SK-N-SH treated with all-trans-retinoic acid at 6 μM for 48 hours (cell line): ENCODE data around the gene LMF2.

Source experiments
- ATAC-seq: fragments of 200-7000 bp; cut with Tn5 transposase; 3 replicates; pipeline ENCODE4 v1.9.1; 2020; ENCODE audit warnings: mild to moderate bottlenecking, moderate library complexity
- ARNTL ChIP-seq: fragments of 450-650 bp; formaldehyde crosslinking; IDR thresholded peaks from 2 replicates; pipeline ENCODE4 v1.5.0; 2020; ENCODE audit warnings: low read depth, mild to moderate bottlenecking, moderate library complexity, borderline replicate concordance
- BACH2 ChIP-seq: fragments of 250-450 bp; sonication (Bioruptor Pico); IDR thresholded peaks from 2 replicates; pipeline ENCODE4 v1.9.0; 2021; ENCODE audit warnings: mild to moderate bottlenecking, borderline replicate concordance
- CSDC2 ChIP-seq: fragments of 250-450 bp; sonication (Bioruptor Pico); IDR thresholded peaks from 2 replicates; pipeline ENCODE4 v1.5.0; 2020; ENCODE audit warnings: mild to moderate bottlenecking, moderate library complexity
- ESRRG ChIP-seq: fragments of 250-450 bp; sonication (Bioruptor Pico); IDR thresholded peaks from 2 replicates; pipeline ENCODE4 v1.6.1; 2021; ENCODE audit warnings: mild to moderate bottlenecking
- GLIS3 ChIP-seq: fragments of 250-450 bp; sonication (Bioruptor Pico); IDR thresholded peaks from 2 replicates; pipeline ENCODE4 v1.5.0; 2020; ENCODE audit warnings: mild to moderate bottlenecking, moderate library complexity
- ISL1 ChIP-seq: fragments of 250-450 bp; sonication (Bioruptor Pico); IDR thresholded peaks from 2 replicates; pipeline ENCODE4 v2.1.2; 2022; ENCODE audit warnings: mild to moderate bottlenecking, moderate library complexity
- OSR1 ChIP-seq: fragments of 250-450 bp; sonication (Bioruptor Pico); IDR thresholded peaks from 2 replicates; pipeline ENCODE4 v1.8.0; 2022; ENCODE audit warnings: moderate library complexity, mild to moderate bottlenecking, inconsistent platforms
- PPARA ChIP-seq: fragments of 250-450 bp; sonication (Bioruptor Pico); IDR thresholded peaks from 2 replicates; pipeline ENCODE4 v1.5.0; 2020; ENCODE audit warnings: mild to moderate bottlenecking, borderline replicate concordance
- RARB ChIP-seq: fragments of 250-450 bp; sonication (Bioruptor Pico); IDR thresholded peaks from 2 replicates; pipeline ENCODE4 v1.8.0; 2021; ENCODE audit warnings: mild to moderate bottlenecking, moderate library complexity
- SNAI2 ChIP-seq: fragments of 250-450 bp; sonication (Bioruptor Pico); IDR thresholded peaks from 2 replicates; pipeline ENCODE4 v1.5.0; 2020; ENCODE audit warnings: mild to moderate bottlenecking, moderate library complexity
- TOX ChIP-seq: fragments of 250-450 bp; sonication (Bioruptor Pico); IDR thresholded peaks from 2 replicates; pipeline ENCODE4 v1.8.0; 2021; ENCODE audit warnings: mild to moderate bottlenecking, moderate library complexity, borderline replicate concordance
- ZFP3 ChIP-seq: fragments of 250-450 bp; sonication (Bioruptor Pico); IDR thresholded peaks from 2 replicates; pipeline ENCODE4 v1.5.0; 2020; ENCODE audit warnings: mild to moderate bottlenecking, moderate library complexity
- ZFP30 ChIP-seq: fragments of 450-650 bp; formaldehyde crosslinking; IDR thresholded peaks from 2 replicates; pipeline ENCODE4 v1.5.0; 2022; ENCODE audit warnings: mild to moderate bottlenecking, moderate library complexity
- ZNF565 ChIP-seq: fragments of 450-650 bp; formaldehyde crosslinking; conservative IDR thresholded peaks from 2 replicates; pipeline ENCODE4 v1.5.0; 2020; ENCODE audit warnings: low read depth, mild to moderate bottlenecking, moderate library complexity
- ZNF70 ChIP-seq: fragments of 450-650 bp; formaldehyde crosslinking; IDR thresholded peaks from 2 replicates; pipeline ENCODE4 v1.5.0; 2020; ENCODE audit warnings: mild to moderate bottlenecking, moderate library complexity
- ZNF8 ChIP-seq: fragments of 450-650 bp; formaldehyde crosslinking; IDR thresholded peaks from 2 replicates; pipeline ENCODE4 v1.5.0; 2020; ENCODE audit warnings: mild to moderate bottlenecking, moderate library complexity
- TF ChIP-seq, protein P1 (sequence below): fragments of 250-450 bp; sonication (Bioruptor Pico); IDR thresholded peaks from 2 replicates; pipeline ENCODE4 v1.5.0; 2020; ENCODE audit warnings: mild to moderate bottlenecking, moderate library complexity
- TF ChIP-seq, protein P2 (sequence below): fragments of 250-450 bp; sonication (Bioruptor Pico); IDR thresholded peaks from 2 replicates; pipeline ENCODE4 v1.8.0; 2020; ENCODE audit warnings: mild to moderate bottlenecking, moderate library complexity, borderline replicate concordance
- TF ChIP-seq, protein P3 (sequence below): fragments of 250-450 bp; sonication (Bioruptor Pico); IDR thresholded peaks from 2 replicates; pipeline ENCODE4 v1.5.1; 2021; ENCODE audit warnings: mild to moderate bottlenecking, moderate library complexity
- TF ChIP-seq, protein P4 (sequence below): fragments of 250-450 bp; sonication (Bioruptor Pico); IDR thresholded peaks from 2 replicates; pipeline ENCODE4 v1.5.1; 2020; ENCODE audit warnings: low read depth, mild to moderate bottlenecking, moderate library complexity
- TF ChIP-seq, protein P5 (sequence below): fragments of 250-450 bp; sonication (Bioruptor Pico); IDR thresholded peaks from 2 replicates; pipeline ENCODE4 v1.8.0; 2021; ENCODE audit warnings: low read depth, mild to moderate bottlenecking, moderate library complexity, borderline replicate concordance

The LMF2 gene

DNA sequence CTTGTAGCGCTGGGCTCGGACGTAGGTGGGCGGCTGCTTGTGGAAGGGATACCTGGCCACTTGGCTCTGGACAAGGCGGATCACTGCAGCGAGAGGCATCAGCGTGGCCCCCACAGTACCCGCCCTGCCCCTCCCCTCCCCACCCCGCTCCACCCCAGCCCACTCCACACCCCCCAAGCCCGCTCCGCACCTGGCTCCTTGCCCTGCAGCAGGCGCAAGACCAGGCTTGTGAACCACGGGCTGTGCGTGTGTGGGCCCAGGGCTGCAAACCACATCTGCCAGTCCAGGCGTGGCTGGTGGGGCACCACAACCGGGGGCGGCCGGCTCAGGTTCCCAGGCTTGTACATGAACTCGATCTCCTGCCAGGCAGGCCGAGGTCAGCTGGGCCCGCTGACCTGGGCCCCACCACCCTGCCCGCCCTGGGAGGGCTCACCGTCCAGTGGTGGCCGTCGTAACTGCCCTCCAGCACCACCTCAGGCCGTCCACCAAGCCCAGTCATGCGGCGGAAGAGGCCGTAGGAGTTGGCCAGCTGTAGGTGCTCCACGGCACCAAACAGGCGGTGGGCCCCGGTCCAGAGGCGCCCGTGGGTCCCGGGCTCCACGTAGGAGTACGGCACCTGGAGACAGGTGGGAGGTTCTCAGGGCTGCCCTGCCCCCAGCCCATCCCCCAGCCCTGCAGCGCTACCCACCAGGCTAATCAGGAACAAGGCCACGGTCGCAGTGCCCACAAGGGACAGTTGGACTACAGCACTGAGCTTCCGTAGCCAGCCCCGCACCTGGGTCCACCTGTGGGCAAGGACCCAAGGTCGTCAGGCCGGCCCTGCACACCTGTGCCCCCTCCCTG lies 2.9 kb downstream of the LMF2 start:
- TF ChIP-seq, protein P1, sequence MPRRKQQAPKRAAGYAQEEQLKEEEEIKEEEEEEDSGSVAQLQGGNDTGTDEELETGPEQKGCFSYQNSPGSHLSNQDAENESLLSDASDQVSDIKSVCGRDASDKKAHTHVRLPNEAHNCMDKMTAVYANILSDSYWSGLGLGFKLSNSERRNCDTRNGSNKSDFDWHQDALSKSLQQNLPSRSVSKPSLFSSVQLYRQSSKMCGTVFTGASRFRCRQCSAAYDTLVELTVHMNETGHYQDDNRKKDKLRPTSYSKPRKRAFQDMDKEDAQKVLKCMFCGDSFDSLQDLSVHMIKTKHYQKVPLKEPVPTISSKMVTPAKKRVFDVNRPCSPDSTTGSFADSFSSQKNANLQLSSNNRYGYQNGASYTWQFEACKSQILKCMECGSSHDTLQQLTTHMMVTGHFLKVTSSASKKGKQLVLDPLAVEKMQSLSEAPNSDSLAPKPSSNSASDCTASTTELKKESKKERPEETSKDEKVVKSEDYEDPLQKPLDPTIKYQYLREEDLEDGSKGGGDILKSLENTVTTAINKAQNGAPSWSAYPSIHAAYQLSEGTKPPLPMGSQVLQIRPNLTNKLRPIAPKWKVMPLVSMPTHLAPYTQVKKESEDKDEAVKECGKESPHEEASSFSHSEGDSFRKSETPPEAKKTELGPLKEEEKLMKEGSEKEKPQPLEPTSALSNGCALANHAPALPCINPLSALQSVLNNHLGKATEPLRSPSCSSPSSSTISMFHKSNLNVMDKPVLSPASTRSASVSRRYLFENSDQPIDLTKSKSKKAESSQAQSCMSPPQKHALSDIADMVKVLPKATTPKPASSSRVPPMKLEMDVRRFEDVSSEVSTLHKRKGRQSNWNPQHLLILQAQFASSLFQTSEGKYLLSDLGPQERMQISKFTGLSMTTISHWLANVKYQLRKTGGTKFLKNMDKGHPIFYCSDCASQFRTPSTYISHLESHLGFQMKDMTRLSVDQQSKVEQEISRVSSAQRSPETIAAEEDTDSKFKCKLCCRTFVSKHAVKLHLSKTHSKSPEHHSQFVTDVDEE (CRISPR knock-in tag) = no peak
- TF ChIP-seq ZFP30 (CRISPR knock-in tag) (no peak), TOX (CRISPR knock-in tag) (no peak), ZFP3 (CRISPR knock-in tag) (no peak), ZNF565 (CRISPR knock-in tag) (no peak), RARB (no peak), OSR1 (CRISPR knock-in tag) (no peak), CSDC2 (CRISPR knock-in tag) (no peak)
- TF ChIP-seq, protein P2, sequence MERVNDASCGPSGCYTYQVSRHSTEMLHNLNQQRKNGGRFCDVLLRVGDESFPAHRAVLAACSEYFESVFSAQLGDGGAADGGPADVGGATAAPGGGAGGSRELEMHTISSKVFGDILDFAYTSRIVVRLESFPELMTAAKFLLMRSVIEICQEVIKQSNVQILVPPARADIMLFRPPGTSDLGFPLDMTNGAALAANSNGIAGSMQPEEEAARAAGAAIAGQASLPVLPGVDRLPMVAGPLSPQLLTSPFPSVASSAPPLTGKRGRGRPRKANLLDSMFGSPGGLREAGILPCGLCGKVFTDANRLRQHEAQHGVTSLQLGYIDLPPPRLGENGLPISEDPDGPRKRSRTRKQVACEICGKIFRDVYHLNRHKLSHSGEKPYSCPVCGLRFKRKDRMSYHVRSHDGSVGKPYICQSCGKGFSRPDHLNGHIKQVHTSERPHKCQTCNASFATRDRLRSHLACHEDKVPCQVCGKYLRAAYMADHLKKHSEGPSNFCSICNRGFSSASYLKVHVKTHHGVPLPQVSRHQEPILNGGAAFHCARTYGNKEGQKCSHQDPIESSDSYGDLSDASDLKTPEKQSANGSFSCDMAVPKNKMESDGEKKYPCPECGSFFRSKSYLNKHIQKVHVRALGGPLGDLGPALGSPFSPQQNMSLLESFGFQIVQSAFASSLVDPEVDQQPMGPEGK = no peak
- TF ChIP-seq, protein P3, sequence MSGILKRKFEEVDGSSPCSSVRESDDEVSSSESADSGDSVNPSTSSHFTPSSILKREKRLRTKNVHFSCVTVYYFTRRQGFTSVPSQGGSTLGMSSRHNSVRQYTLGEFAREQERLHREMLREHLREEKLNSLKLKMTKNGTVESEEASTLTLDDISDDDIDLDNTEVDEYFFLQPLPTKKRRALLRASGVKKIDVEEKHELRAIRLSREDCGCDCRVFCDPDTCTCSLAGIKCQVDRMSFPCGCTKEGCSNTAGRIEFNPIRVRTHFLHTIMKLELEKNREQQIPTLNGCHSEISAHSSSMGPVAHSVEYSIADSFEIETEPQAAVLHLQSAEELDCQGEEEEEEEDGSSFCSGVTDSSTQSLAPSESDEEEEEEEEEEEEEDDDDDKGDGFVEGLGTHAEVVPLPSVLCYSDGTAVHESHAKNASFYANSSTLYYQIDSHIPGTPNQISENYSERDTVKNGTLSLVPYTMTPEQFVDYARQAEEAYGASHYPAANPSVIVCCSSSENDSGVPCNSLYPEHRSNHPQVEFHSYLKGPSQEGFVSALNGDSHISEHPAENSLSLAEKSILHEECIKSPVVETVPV = no peak
- ATAC-seq = no peak

DNA sequence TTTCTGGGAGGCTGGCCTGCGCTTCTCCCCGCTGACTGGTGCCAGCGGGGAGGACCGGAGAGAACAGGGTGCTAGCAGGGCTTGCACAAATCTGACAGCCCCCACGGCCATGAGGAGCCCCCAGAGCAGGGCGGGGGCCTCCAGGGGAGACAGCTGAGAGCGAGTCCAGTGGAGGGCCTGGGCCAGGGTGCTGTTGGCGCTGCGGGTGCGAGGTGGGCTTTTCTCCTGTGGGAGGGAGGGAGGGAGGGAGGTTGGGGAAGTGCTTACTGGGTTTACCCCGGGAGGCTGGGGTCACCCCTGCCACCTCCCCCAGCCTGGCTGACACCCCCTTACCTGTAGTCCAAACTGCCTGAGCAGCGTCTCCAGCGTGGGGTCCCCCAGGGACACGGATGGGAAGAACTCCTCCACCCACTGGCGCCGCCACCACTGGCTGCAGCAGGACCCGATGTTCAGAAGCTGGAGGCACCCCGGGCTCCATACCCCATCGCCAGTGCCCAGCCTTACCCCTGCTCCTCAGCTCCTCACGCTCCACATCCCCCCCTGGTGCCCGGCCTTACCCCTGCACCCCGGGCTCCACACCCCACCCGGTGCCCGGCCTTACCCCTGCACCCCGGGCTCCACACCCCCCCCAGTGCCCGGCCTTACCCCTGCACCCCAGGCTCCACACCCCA lies 3.9 kb downstream of the LMF2 start:
- no peak for ATAC-seq
- no peak for TF ChIP-seq PPARA (CRISPR knock-in tag)
- TF ChIP-seq ISL1 (CRISPR knock-in tag) = no peak
- TF ChIP-seq ZNF70 (CRISPR knock-in tag) = no peak
- no peak for TF ChIP-seq ZFP3 (CRISPR knock-in tag)
- TF ChIP-seq BACH2 (CRISPR knock-in tag) = no peak
- TF ChIP-seq ZNF565 (CRISPR knock-in tag) = no peak
- TF ChIP-seq GLIS3 (CRISPR knock-in tag) = no peak
- TF ChIP-seq, protein P2 = no peak
- no peak for TF ChIP-seq RARB
- TF ChIP-seq ARNTL (CRISPR knock-in tag) = no peak
- no peak for TF ChIP-seq ZFP30 (CRISPR knock-in tag)

DNA sequence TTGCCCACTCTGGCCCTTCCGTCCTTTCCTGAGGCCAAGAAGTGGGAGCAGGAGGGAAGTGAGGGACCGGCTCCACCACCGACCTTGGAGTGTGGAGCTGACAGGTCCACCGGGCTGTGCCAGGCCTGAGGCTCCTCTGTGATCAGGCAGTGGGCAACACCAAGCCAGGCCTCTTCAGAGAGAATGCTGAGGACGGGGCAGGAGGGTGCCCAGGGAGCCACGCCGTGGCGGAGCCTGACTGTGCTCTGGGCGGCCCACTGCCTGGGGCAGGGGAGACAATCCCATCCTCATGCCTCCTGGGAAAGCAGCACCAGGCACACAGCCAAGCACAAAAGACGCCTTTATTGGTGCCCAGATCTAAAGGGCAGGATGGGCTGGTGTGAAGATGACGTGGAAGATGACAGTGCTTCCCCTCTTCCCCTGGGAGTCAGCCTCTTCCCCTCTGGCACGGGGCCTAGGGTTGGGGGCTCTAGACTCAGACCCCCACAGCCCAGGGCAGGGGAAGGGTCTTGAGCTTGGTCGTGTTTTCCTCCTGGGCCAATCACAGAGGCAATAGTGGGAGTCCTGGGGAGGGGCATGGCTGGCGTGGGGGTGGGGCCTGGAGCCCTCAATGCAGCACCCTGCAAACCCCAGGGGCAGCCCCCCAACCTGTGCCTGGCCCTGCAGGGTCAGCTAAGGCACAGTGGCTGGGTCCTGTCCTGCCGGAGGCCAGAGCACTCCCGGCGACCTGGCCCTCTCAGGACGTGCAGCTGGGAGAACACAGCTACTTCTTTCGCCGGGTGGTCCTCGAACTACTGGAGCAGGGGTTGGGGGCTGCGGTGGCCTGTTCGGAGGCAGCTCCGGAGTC lies 4.7 kb downstream of the LMF2 start:
- ATAC-seq = no peak
- TF ChIP-seq, protein P4, sequence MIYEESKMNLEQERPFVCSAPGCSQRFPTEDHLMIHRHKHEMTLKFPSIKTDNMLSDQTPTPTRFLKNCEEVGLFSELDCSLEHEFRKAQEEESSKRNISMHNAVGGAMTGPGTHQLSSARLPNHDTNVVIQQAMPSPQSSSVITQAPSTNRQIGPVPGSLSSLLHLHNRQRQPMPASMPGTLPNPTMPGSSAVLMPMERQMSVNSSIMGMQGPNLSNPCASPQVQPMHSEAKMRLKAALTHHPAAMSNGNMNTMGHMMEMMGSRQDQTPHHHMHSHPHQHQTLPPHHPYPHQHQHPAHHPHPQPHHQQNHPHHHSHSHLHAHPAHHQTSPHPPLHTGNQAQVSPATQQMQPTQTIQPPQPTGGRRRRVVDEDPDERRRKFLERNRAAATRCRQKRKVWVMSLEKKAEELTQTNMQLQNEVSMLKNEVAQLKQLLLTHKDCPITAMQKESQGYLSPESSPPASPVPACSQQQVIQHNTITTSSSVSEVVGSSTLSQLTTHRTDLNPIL (CRISPR knock-in tag) = no peak
- TF ChIP-seq RARB (no peak), CSDC2 (CRISPR knock-in tag) (no peak), ZNF8 (no peak), TOX (CRISPR knock-in tag) (no peak), ZNF565 (CRISPR knock-in tag) (no peak), ZFP3 (CRISPR knock-in tag) (no peak), OSR1 (CRISPR knock-in tag) (no peak), BACH2 (CRISPR knock-in tag) (no peak), ZNF70 (CRISPR knock-in tag) (no peak), SNAI2 (CRISPR knock-in tag) (no peak), ESRRG (no peak)
- TF ChIP-seq, protein P5, sequence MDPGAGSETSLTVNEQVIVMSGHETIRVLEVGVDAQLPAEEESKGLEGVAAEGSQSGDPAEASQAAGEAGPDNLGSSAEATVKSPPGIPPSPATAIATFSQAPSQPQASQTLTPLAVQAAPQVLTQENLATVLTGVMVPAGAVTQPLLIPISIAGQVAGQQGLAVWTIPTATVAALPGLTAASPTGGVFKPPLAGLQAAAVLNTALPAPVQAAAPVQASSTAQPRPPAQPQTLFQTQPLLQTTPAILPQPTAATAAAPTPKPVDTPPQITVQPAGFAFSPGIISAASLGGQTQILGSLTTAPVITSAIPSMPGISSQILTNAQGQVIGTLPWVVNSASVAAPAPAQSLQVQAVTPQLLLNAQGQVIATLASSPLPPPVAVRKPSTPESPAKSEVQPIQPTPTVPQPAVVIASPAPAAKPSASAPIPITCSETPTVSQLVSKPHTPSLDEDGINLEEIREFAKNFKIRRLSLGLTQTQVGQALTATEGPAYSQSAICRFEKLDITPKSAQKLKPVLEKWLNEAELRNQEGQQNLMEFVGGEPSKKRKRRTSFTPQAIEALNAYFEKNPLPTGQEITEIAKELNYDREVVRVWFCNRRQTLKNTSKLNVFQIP = no peak
